Parathyroid adenoma (tissue), 2 donors: ENCODE measurements around the gene RNF187.

ENCODE experiments used
- H2AFZ ChIP-seq: fragments of 300-600 bp; sonication (generic); one replicate; pipeline ENCODE4 v1.7.0; 2017; ENCODE audit warnings: antibody characterized with exemption, mild to moderate bottlenecking
- H3K27ac ChIP-seq: fragments of 300-600 bp; sonication (generic); one replicate; pipeline ENCODE4 v1.7.0; 2017
- H3K27me3 ChIP-seq: fragments of 300-600 bp; sonication (generic); one replicate; pipeline ENCODE4 v1.7.0; 2017; ENCODE audit warnings: low read length; ENCODE audit not compliant: control insufficient read depth, insufficient read depth
- H3K36me3 ChIP-seq: fragments of 300-600 bp; sonication (generic); one replicate; pipeline ENCODE4 v1.7.0; 2017; ENCODE audit warnings: low read length; ENCODE audit not compliant: control insufficient read depth, insufficient read depth
- H3K4me1 ChIP-seq: fragments of 300-600 bp; sonication (generic); one replicate; pipeline ENCODE4 v1.7.0; 2017; ENCODE audit warnings: control low read depth
- H3K4me2 ChIP-seq: fragments of 300-600 bp; sonication (generic); one replicate; pipeline ENCODE4 v1.7.0; 2017; ENCODE audit warnings: low read length
- H3K4me3 ChIP-seq: fragments of 300-600 bp; sonication (generic); one replicate; pipeline ENCODE4 v1.7.0; 2017; ENCODE audit warnings: low read depth, low read length
- H3K79me2 ChIP-seq: fragments of 300-600 bp; sonication (generic); one replicate; pipeline ENCODE4 v1.7.0; 2017; ENCODE audit warnings: control low read depth
- H3K9ac ChIP-seq: fragments of 300-600 bp; sonication (generic); one replicate; pipeline ENCODE4 v1.7.0; 2017; ENCODE audit warnings: mild to moderate bottlenecking
- H3K9me3 ChIP-seq: fragments of 300-600 bp; sonication (generic); one replicate; pipeline ENCODE4 v1.7.0; 2017; ENCODE audit warnings: low read length; ENCODE audit not compliant: control insufficient read depth
- CTCF ChIP-seq: fragments of 300-600 bp; sonication (generic); IDR thresholded peaks from one replicate; pipeline ENCODE4 v1.7.0; 2017; ENCODE audit warnings: antibody characterized with exemption, mild to moderate bottlenecking
- donor health status: primary hyperparathyroidism.

RNF187 gene

DNA sequence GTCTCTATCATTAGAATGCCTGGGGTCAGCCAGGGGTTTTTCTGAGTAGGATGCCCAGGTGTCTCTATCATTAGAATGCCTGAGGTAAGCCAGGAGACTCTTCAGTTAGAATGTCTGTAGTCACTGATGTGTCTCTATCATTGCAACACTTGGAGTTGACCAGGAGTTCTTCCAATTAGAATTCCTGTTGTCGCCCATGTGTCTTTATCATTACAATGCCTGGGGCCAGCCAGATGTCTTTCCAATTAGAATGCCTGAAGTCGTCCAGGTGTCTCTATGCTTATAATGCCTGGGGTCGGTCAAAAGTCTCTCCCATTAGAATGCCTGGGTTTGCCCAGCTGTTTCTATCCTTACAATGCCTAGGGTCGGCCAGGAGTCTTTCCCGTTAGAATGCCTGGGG is 55.8 kb downstream of the RNF187 start:
- Histone ChIP-seq H3K27me3 (no peaks in the 10 kb centered on the region), H3K36me3 (no peaks in the 10 kb centered on the region), H3K9ac (no peak overlapping the region), H3K4me3 (no peak overlapping the region), H3K79me2 (no peaks in the 10 kb centered on the region), H2AFZ (no peak overlapping the region), H3K4me2 (no peak overlapping the region), H3K27ac (no peak overlapping the region), H3K4me1 (no peaks in the 10 kb centered on the region), H3K9me3 (no peaks in the 10 kb centered on the region)
- TF ChIP-seq CTCF: no peak

- Histone ChIP-seq H2AFZ (no peak overlapping the region), H3K4me3 (no peak overlapping the region), H3K36me3 (no peaks in the 10 kb centered on the region), H3K27me3 (no peaks in the 10 kb centered on the region), H3K27ac (no peak overlapping the region), H3K4me1 (no peaks in the 10 kb centered on the region), H3K79me2 (no peaks in the 10 kb centered on the region), H3K4me2 (no peak overlapping the region), H3K9me3 (no peaks in the 10 kb centered on the region), H3K9ac (no peak overlapping the region)
- no peak for TF ChIP-seq CTCF
Observed at GRCh38 chr1:228543396-228543795, 56.2 kb downstream of the RNF187 start.

GRCh38 chr1:228544021-228544850 is 57.1 kb downstream of the RNF187 start:
- no peaks in the 10 kb centered on the region for H3K4me1 ChIP-seq
- no peaks in the 10 kb centered on the region for H3K9me3 ChIP-seq
- H3K27me3 ChIP-seq: no peaks in the 10 kb centered on the region
- no peaks in the 10 kb centered on the region for H3K36me3 ChIP-seq
- TF ChIP-seq CTCF: no peak
- no peak overlapping the region for H3K27ac ChIP-seq
- no peak overlapping the region for H3K9ac ChIP-seq
- H2AFZ ChIP-seq: no peak overlapping the region
- H3K4me2 ChIP-seq: no peak overlapping the region
- no peaks in the 10 kb centered on the region for H3K79me2 ChIP-seq
- H3K4me3 ChIP-seq: no peak overlapping the region

- Histone ChIP-seq H3K27me3 (no peaks in the 10 kb centered on the region), H3K79me2 (no peaks in the 10 kb centered on the region), H3K9ac (no peak overlapping the region), H3K4me3 (no peak overlapping the region), H3K4me2 (no peak overlapping the region), H3K4me1 (no peaks in the 10 kb centered on the region), H3K27ac (no peak overlapping the region), H3K36me3 (no peaks in the 10 kb centered on the region), H3K9me3 (no peaks in the 10 kb centered on the region), H2AFZ (no peak overlapping the region)
- TF ChIP-seq CTCF: no peak
Observed at GRCh38 chr1:228544921-228545591, 57.9 kb downstream of the RNF187 start.
